ENCODE data around the gene LDLRAD3. TPM values are rescaled to one million over a fixed set of nuclear protein-coding genes. Genes with fewer than 3 reads are reported as not detected.

The LDLRAD3 gene
- total RNA-seq, 1 donor from 2014 or later, result 1.6 TPM

DNA sequence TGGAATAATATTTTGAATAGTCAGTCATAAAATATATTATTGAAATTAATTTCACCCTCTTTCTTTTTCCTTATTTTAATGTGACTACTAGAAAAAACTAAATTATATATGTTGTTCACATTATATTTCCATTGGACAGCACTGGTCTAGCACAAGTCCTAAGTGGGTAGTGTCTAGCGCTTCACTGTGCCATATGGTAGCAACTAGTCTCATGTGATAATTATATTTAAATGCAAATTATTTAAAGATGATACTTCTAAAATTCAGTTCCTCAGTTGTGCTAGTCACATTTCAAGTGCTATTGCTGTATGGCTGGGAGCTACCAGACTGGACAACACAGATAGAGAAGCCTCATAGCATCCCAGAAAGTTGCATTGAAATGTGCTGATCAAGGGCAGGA lies 19.1 kb upstream of the LDLRAD3 start:
- no peak for DNase-seq
- intact Hi-C loops (cut with micrococcal nuclease), result no loop called here
- no peak for ATAC-seq

DNA sequence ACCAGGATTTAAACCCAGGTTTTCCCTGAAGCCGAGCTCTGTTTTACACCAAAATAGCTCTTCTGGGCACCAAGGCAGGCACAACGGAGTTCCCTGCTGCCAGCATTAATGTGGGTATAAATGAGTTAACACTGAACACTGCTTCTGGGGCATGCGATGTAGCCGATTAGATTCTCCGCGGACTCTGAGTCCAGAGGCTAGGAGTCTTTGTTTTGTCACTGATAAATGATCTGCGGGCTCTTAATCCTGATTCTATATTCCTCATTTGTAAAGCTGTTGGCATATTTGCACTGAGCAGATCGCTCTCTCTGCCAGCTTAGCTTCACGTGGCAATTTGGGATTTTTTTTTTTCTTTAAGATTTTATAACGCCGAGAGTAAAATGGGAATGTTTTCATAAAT lies 16.8 kb upstream of the LDLRAD3 start:
- ATAC-seq, result no peak
- DNase-seq, result no peak
- intact Hi-C loops (cut with micrococcal nuclease), result no loop called here

GRCh38 chr11:35927682-35928081 lies 16.2 kb upstream of the LDLRAD3 start:
- ATAC-seq, result no peak
- intact Hi-C loops (cut with micrococcal nuclease), result no loop called here
- DNase-seq, result peak; percentile 41

DNA sequence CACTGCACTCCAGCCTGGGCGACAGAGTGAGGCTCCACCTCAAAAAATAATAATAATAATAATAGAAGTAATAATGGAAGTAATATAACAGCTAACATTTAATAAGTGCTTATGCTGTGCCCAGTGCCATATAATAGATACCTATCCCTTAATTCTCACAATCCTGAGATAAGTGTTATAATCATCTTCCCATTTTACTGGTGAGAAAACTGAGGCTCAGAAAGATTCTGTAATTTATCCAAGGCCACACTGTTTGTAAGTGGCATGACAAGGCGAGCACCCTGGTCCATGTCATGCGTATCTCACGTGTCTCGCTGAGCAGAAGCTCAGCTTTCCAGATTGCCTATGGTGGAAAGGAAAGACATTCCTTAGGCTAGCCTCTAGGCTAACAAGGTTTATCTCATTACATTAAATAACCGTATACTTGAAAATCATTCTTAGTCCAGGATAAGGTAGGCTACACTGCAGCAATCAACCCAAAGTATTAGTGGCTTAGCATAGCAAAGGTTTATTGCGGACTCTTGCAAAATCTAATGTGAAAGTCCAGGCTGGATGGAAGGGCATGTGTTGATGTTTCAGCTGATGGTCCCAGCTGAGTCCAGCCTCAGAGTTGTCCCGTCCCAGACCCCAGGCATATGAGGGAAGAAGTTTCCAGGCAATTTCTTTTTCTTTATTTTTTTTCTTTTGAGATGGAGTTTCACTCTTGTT lies 15.0 kb upstream of the LDLRAD3 start:
- DNase-seq (no peak), ATAC-seq (no peak)
- intact Hi-C loops (cut with micrococcal nuclease), result no loop called here

GRCh38 chr11:35930466-35930865 lies 13.4 kb upstream of the LDLRAD3 start:
- DNase-seq (no peak), ATAC-seq (no peak)
- intact Hi-C loops (cut with micrococcal nuclease), result no loop called here

- ATAC-seq, result no peak
- no peak for DNase-seq
- intact Hi-C loops (cut with micrococcal nuclease), result no loop called here
Measured at GRCh38 chr11:35932121-35932520, 11.7 kb upstream of the LDLRAD3 start.

- DNase-seq (no peak), ATAC-seq (peak; percentile 60)
- intact Hi-C loops (cut with micrococcal nuclease), result no loop called here
Measured at GRCh38 chr11:35932681-35933319, 11.1 kb upstream of the LDLRAD3 start.

GRCh38 chr11:35933320-35933871 lies 10.5 kb upstream of the LDLRAD3 start:
- ATAC-seq (peak; percentile 88), DNase-seq (no peak)
- intact Hi-C loops (cut with micrococcal nuclease), result no loop called here

DNA sequence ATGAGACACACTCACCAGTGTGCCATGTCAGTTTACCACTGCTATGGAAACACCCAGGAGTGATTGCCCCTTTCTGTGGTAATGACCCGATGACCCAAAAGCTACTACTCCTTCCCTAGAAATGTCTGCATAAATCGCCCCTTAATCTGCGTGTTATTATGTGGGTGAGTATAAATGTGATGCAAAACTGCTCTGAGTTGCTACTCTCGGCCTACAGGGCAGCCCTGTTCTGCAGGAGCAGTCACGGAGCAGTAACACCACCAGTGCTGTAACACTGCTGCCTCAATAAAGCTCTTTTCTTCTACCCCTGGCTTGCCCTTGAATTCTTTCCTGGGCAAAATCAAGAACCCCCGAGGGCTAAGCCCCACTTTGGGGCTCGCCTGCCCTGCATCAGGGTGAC lies 9.6 kb upstream of the LDLRAD3 start:
- ATAC-seq (no peak), DNase-seq (no peak)
- intact Hi-C loops (cut with micrococcal nuclease), result no loop called here

DNA sequence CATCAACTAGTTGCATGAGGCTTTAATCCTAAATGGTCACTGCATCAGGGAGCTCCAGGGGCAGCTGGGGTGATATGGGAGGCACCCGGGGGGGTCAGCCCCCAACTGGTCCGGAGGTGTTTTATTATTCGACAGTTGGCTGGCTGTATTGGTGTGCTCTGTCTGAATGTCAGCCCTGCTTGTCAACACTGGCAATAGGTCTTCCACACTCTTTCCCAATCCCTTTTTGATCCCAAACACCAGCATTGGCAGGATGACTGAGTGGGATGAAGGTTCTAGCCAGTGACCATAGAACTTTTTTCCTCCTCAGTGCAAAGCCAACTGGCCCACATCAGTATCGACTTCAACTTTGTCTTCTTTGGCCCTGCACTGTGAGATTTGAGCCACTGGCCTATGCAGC lies 8.9 kb upstream of the LDLRAD3 start:
- no peak for DNase-seq
- intact Hi-C loops (cut with micrococcal nuclease), result no loop called here
- ATAC-seq, result no peak

DNA sequence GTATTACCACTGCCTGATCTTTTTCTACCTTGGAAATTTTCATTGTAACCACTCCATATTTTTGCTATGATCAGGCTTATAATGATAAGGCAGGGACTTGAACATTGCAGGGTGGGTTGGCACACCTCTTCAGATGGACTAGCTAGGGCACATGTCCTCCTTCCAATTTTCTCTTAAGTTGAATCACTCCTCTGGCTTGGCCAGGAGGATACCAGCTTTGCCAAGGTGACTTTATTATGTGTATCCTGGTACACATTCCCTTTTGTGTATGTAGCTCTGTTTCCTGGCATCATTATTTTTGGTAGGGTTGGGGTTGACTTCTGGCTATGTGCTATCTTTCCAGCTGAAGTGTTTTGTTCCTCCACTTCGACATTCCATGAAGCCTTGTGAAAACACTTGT lies 8.5 kb upstream of the LDLRAD3 start:
- ATAC-seq (no peak), DNase-seq (no peak)
- intact Hi-C loops (cut with micrococcal nuclease), result no loop called here

DNA sequence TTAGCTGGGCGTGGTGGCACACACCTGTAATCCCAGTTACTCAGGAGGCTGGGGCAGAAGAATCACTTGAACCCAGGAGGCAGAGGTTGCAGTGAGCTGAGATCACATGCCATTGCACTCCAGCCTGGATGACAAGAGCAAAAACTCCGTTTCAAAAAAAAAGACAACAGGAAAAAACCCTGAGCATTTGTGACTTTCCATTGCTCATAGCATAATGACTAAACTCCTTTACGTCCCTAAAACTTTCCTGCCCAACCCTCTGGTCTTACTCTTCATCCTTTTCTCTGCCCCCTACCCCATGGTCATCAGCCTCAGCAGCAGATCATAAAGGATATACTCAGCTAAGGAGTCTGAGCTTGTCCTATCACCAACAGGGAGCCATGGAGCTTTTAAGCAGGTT lies 6.8 kb upstream of the LDLRAD3 start:
- ATAC-seq (no peak), DNase-seq (no peak)
- intact Hi-C loops (cut with micrococcal nuclease), result no loop called here

GRCh38 chr11:35937700-35938099 lies 6.2 kb upstream of the LDLRAD3 start:
- intact Hi-C loops (cut with micrococcal nuclease), result no loop called here
- ATAC-seq, result no peak
- DNase-seq, result no peak

DNA sequence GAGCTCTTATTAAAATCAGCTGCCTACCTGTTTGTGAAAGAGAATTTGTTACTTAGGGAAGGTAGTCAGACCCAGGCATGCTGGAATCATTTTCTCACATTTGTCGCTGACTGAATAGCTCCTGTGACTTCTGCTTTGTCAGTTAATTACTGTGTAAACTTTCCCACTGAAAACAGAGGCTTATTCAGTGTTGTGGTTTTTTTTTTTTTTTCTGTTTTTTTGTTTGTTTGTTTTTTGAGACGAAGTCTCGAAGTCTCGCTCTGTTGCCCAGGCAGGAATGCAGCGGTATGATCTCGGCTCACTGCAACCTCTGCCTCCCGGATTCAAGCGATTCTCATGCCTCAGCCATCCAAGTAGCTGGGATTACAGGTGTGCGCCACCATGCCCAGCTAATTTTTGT lies 5.6 kb upstream of the LDLRAD3 start:
- DNase-seq, result no peak
- ATAC-seq, result no peak
- intact Hi-C loops (cut with micrococcal nuclease), result no loop called here

DNA sequence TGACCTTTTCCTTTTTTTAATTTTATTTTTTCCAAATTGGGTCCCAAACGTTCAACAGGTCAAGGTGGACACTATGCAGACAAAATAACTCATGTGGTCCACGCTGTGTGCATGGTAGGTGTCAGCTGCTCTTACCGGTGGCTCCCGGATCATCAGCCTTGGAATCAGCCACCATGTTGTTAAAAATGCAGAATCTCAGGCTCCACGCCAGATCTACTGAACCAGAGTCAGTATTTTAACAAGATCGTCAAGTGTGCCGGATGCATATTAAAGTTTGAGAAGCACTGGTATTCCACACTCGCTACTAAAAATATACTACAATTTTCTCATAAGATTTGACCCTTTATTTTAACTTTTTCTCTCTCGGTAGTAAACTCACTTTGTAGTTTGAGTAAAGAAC lies 553 bp upstream of the LDLRAD3 start:
- ATAC-seq, result no peak
- intact Hi-C loops (cut with micrococcal nuclease), result no loop called here
- no peak for DNase-seq

- intact Hi-C loops (cut with micrococcal nuclease), result no loop called here
- ATAC-seq, result peak; percentile 6
Measured at GRCh38 chr11:35944503-35945136, 758 bp downstream of the LDLRAD3 start.

DNA sequence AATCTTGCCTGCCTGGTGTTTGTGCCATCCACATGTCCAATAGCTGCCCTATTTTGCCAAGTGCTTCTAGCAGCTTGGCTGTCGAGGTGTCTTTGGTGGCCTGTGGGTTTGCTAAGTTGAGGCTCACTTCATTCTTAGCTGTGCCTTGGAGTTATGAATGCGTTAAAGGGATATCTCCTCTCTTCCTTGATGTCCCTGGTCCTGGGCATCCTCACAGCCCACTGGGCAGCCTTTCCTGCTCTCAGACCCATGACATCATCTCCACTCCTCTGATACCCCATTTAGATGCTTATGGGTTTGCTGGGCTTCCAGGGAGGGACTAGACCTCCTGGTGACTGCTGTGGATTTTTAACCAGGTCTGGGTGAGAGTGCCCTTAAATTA lies 1.3 kb downstream of the LDLRAD3 start:
- intact Hi-C loops (cut with micrococcal nuclease), result no loop called here
- ATAC-seq, result no peak
- no peak for DNase-seq

More at GRCh38 chr11:35944503-35945136, 758 bp downstream of the LDLRAD3 start:
- peak; percentile 36 for DNase-seq

DNA sequence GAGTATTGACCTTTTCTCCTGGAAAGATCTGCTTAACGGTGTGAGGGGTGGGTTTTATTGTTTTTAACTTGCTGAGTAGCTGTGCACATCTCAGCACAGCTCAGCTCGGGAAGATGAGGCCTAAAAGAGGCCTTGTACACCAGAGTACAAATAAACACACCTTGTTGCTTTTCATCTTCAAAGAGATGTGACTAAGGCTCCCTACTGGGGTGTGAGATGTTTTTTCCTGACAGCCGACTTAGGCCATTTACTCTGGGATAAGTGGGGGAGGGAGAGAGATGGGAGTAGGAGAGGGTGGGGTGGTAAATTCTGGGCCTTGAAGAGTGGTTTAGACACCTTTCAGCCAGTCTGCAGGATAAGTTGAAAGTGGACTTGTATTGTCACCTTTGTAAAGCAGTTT lies 2.9 kb downstream of the LDLRAD3 start:
- intact Hi-C loops (cut with micrococcal nuclease), result no loop called here
- DNase-seq (no peak), ATAC-seq (no peak)

DNA sequence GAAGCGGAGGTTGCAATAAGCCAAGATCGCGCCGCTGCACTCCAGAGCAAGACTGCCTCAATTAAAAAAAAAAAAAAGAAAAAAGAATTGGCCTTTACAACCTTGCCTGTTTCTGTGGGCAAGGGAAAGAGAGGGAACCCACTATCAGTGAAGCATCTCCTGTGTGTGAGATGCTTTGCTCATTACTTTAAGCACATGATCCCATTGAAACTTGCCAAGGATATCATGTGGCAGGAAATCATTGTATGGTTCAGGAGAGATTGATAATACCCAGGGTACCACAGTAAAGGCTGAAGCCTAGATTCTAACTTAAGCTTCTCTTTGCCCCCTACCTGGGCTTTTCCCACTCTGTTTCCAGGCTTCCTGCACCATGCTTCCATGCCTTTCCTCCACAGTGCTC lies 3.6 kb downstream of the LDLRAD3 start:
- ATAC-seq, result no peak
- intact Hi-C loops (cut with micrococcal nuclease), result no loop called here
- no peak for DNase-seq

- intact Hi-C loops (cut with micrococcal nuclease), result no loop called here
- ATAC-seq, result no peak
- no peak for DNase-seq
Measured at GRCh38 chr11:35949242-35949641, 5.4 kb downstream of the LDLRAD3 start.

GRCh38 chr11:35950082-35950481 lies 6.2 kb downstream of the LDLRAD3 start:
- no peak for ATAC-seq

More at GRCh38 chr11:35950082-35950481, 6.2 kb downstream of the LDLRAD3 start:
- DNase-seq, result no peak
- intact Hi-C loops (cut with micrococcal nuclease), result no loop called here
